Cardiac septum (tissue), 1 donor: ENCODE measurements around the gene COPE. TPM values are rescaled to one million over a fixed set of nuclear protein-coding genes. Genes with fewer than 3 reads are reported as not detected.
"Not testable (repeated sequence)": the region's sequence is repeated elsewhere in the genome, so short reads cannot be mapped to it uniquely, and the experiment has no call there.

Experiments
- DNase-seq: peaks from one replicate; pipeline ENCODE4 v3.0.0-alpha.2; 2020; ENCODE audit warnings: low spot score
- intact Hi-C: fragments of 100-400 bp; cut with DNase I; formaldehyde crosslinking; loops from one replicate; pipeline ENCODE4 v1.14.0; 2022
- total RNA-seq: library from RNA; stranded (reverse); fragmentation: NEBNext Ultra II Directional; extraction: Animal tissue kit (Norgen Biotek cat#: 25700); gene quantifications from one replicate; pipeline ENCODE4 v1.2.1, GENCODE V29; 2021
- donor health status: DM: no; HTN: no; CAD: no.

COPE gene
- total RNA-seq, 1 donor from 2014 or later, result 133 TPM

DNA sequence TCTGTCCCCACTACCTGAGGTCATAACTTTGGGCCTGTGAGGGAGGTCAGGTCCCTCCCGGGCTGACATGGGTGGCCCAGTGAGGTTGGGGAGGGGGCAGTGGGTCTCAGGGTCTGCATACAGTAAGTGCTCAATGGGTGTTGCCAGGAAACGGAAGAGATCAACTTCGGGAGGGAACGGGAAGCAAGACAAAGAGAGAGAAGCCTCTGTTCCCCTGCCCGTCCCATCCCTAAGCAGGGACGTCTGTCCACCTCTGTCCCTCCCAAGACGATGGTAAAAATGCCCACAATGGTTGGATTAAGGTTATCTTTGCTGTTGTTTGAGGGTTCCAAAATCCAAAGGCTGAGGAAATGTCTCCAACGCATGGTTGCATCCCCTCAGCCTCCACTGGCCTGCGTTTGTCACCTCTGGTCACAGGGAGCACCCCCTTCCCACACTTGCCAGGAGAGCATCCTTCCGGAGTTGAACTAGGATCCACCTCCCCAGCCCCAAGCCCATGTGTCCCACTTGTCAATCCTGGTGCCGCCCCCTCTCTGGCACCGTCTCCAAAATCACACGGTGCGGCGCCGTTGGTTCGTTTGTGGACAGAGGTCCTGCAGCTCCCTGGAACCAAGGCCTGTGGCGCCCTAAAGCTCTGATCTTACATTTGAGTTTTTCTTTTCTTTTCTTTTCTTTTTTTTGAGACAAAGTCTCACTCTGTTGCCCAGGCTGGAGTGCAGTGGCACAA lies 22.6 kb upstream of the COPE start:
- intact Hi-C loops, result no loop called here
- no peak for DNase-seq

DNA sequence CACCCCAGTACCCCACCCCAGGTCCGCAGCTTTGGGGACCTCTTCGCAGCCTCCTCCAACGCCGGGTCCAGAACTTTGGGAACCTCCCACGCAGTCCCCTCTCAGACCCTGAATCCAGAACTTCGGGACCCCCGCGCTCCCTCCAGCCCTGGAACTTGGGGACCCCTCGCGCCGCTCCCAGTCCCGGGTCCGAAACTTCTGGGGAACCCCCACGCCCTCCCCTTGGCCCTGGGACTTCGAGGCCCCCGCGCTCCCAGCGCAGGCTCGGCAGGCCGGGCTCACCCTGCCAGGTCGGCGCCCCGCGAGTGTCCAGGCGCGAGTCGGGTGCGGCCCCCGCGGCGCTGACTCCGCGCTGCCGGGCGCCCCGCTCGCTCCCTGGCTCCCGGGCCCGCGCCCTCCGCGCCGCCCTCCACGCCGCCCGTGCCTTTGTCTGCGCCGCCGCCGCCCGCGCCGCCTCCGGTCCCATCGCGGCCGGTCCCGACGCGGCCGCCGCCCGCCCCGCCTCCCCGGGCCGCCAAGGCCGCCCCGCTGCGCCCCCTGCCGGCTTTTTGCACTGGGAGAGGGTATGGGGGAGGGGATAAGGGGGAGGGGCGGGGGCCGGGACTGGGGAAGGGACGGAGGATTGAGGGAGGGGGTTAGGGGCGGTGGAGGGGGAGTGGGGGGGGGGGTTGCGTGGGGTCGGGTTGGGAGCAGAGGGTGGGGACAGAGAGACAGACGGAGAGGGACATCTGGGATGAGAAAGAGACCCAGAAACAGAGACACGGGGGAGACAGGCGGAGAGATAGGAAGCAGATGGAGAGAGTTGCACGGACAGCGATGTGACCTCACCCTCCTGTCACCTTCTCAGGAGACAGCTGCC lies 21.8 kb upstream of the COPE start, which contains the start of gene HOMER3:
TSS of gene HOMER3 (minus strand) at position 449 of the 859 bp plus-strand sequence. CDS start 2,235 bp downstream, outside the sequence.
- intact Hi-C loops, result no loop called here
- peak; percentile 94 for DNase-seq

DNA sequence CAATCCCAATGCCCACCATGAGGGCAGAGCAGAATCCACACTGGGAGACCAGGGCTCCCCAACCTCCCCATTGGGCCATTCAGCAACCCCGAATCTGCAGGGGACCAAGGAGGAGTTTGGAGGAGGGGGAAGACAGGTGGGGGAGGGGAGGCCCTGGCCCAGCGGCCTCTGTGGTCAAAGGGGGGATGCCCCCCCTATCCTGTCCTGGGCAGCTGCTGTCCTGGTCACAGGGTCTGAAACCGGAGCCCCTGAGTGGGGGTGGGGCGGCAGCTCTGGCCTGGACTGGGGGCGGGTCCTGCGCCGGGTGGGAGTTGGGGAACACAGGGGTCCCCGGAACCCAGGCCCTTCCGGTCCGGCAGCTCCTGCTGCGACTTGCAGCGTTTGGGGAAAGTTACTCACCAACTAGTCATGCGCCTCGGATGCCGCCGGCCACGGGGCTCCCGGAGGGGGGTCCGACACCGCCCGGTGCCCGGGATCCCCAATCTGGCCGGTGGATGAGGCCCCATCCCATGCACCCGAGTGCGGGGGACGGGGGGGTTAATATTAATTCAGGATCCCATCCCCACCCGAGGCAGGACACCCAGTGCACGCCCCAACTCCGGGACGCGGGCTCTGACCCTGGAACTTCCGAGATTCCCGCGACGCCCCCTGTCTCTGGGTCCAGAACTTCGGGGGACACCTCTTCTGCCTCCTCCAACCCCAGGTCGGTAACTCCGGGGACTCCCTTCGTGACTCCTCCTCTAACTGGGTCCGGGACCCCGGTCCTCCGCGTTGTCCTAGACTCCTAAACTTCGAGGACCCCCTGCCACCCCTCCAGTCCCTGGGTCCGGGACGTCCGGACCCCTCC lies 21.0 kb upstream of the COPE start:
- no peak for DNase-seq
- intact Hi-C loops, result no loop called here

DNA sequence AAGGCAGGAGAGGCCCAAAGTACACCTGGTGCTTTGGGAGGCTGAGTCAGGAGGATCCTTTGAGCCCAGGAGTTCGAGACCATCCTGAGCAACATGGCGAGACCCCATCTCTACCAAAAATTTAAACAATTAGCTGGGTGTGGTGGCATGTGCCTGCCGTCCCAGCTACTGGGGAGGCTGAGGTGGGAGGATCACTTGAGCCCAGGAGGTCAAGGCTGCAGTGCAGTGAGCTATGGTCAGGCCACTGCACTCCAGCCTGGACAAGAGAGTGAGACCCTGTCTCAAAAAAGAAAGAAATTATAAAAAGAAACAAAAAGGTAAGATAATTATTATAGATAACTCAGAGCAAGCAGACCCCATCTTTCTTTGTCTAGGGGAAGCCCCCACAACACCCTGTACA lies 20.0 kb upstream of the COPE start:
- no peak for DNase-seq
- intact Hi-C loops, result no loop called here

DNA sequence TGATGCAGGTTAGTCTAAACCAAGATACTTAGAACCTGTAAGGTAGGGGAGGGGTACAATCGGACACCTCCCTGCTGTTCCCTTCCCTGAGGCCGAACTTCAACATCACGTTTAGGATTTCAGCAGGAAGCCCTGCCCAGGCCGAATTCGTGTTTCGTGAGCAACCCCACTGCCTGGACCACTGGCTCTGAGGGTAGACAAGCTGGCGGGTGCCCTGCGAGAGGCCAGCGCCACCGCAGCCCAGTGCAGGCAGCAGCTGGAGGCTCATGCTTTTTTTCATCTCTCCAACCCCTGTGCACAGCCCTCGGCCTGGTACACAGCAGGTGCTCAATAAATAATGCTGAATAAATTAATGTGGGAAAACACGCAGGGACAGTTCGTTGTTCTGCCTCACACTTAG lies 14.1 kb upstream of the COPE start:
- intact Hi-C loops, result no loop called here
- DNase-seq, result no peak

DNA sequence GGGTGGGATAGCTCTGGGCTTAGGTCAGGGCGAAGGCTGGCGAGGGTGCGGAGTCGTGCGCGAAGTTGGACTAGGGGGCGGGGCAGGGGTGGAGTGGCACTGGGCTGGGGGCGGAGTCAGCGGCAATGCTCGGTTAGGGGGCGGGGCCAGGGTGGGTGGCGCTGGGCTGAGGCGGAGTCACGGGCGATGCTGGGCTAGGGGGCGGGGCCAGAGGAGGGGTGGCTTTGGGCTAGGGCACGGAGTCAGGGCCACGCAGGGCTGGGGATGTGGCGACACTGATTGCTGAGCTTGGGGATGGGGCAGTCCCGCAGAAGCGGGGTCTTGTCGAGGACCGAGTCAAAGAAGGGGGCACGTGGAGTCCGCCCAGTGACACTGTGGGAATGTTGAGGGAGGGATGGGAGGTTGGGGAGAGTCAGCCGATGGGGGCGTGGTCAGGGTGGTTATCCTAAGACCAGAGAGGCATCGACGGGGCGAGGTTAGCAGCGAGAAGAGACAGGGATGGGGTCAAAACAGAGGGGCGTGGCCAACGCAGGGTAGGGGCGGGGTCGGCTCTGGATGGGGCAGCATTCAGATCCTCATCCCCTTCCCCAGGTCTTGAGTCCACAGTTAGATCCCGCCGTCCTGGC lies 13.1 kb upstream of the COPE start:
- peak; percentile 92 for DNase-seq
- intact Hi-C loops, result no loop called here

DNA sequence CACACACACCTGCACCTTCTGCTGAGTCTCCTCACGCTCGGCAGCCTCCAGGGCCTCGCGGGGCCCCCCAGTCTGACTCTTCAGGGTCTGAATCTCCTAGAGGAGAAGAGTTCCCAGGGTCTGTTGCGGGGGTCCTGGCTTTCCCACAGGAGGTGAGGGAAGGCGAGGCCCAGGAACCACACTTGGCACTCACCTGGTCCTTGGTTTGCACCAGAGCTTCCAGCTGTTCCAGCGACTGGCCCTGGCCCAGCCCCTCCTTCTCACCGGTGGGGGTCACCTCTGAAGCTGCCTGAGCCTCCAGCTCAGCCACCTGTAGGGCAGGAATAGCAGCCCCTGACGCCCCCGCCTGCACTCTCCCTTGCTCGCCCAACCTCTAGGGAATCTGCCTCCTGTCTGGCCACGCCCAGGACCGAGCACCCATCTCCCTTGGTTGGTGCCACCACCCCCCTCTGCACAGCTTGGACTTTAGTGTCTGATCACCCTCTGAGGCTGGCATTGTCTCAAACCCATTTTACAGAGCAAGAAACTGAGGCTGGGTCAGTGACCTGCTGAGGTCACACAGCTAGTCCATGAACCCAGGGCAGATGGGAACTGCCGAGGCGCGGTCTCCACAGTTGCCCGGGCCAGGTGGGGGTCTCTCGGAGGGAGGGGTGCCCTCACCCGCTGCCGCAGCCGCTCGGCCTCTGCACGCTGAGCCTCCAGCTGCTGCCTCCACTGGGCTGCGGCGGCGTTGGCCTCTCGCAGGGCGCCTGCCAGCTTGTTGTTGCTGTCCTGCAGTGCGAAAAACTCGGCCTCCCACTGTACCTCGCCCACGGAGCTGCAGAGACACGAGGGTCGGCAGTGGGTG lies 12.4 kb upstream of the COPE start:
- intact Hi-C loops, result no loop called here
- DNase-seq, result no peak

DNA sequence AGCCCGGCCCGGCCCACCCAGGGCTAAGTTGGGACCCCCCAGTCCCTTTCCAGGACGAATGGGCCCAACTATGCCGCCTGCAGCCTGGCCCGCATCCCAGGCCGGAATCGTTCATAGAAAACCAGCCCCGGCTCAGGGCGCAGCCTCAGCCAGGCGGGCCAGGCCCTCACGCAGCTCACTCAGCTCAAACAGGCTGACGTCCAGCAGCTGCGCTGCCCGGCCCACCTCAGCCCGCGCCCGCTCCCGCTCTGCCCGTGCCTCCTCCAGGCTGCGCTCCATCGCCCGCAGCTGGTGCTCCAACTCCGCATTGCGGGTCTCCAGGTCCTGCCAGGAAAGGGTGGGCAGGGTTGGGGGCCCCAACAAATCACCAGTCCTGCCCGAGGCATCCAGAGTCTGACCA lies 10.1 kb upstream of the COPE start:
- DNase-seq, result no peak
- intact Hi-C loops, result no loop called here

DNA sequence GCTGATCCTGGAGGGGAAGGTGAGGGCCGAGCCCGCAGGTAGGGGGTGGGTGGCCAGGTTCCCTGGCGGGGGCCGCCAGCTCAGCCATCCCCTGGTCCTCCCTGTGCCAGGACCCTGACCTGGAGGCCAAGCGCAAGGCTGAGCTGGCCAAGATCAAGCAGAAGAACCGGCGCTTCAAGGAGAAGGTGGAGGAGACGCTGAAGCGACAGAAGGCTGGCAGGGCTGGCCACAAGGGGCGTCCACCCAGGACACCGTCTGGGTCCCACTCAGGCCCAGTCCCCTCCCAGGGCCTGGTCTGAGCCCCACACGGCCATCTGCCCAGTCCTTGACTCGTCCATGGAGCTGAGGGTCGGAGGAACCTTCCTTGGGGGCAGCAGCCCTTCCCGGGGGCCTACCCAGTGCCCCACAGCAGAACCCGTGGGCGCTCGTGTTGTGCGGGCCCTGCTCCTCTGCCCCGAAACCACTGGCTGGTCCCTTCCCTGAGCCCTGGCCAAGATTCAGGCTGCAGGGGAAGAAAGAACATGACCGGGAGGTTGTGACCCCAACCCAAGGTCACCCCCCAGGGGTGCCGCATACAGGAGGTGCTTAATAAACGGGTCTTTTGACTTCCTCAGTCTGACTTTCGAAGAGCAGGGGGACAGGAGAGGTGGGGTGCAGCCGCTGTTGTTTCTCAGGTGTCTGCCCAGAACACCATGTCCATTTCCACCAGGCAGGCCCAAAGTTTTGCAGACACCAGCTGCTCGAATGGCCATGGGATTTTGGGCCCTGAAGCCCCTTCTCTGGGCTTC lies 9.0 kb upstream of the COPE start:
- intact Hi-C loops, result no loop called here
- DNase-seq, result no peak

DNA sequence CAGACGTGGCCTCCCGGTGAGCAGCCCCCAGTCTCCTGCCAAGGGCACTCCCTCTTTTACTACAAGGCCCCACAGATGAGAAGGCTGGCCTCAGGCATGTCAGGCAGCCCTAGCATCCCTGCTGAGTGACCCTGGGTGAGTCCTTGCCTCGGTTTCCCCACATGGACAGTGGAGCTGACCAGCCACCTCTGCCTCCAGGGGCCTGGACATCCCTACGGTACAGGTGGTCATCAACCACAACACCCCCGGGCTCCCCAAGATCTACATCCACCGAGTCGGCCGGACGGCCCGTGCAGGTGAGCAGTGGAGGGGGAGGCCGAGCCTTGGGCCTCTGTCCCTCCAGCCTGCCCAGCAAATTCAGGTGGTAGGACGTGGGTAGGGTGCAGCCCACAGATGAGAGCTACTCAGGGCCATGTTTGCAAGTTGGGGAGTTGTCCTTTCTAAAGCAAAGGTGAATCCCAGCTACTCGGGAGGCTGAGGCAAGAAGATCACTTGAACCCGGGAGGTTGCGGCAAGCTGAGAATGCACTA lies 5.6 kb upstream of the COPE start:
- DNase-seq, result no peak
- intact Hi-C loops, result no loop called here

DNA sequence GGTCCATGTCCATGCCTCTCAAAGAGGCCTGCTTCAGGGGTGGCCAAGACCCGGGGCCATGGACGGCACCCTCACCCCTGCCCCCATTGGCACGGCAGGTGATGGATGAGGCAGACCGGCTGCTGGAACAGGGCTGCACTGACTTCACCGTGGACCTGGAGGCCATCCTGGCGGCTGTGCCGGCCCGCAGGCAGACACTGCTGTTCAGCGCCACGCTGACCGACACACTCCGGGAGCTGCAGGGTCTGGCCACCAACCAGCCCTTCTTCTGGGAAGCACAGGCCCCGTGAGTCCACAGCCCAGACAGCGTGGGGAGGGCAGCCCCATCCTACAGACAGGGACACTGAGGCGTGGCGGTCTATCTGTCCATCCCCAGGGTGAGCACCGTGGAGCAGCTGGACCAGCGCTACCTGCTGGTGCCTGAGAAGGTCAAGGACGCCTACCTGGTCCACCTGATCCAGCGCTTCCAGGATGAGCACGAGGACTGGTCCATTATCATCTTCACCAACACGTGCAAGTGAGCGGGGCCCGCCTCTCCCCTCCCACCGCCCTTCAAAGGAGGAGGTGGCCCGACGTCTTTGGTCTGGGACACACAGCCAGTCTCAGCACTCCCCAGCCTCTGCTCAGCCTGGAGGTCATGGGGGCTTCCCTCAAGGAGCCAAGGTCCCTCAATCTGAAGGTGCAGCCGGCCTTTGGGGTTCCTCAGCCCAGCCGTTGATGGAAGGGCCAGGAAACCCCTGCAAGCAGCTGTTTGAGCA lies 3.2 kb upstream of the COPE start:
- DNase-seq, result no peak

DNA sequence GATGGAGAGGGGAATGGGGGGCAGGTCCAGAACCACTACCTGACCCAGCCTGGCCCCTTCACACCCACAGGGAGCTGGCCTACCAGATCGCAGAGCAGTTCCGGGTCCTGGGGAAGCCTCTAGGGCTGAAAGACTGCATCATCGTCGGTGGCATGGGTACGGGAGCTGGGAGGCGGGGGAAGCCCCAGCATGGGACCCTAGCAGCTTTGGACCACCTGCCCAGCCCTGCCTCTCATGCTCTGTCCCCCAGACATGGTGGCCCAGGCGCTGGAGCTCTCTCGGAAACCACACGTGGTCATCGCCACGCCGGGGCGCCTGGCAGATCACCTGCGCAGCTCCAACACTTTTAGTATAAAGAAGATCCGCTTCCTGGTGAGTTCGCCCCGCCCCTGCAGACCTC lies 2.4 kb upstream of the COPE start:
- intact Hi-C loops, result no loop called here
- DNase-seq, result no peak

More for the DNA sequence above, 3.2 kb upstream of the COPE start:
- intact Hi-C loops, result no loop called here

DNA sequence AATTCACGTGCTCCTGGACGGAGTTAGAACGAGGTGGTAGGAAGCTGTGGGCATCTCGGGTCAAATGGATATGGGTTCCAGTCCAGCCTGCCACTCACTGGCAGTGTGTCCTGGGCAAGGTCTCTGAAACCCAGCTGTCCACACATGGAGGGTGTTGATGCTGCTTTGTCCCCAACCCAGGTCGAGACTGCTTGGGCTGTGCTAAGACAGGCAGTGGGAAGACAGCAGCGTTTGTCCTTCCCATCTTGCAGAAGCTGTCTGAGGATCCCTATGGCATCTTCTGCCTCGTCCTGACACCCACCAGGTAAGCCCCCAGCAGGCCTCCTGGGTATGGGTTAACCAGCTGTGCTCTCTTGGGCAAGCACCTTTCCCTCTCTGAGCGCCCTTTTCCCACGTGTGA lies 1.2 kb upstream of the COPE start:
- intact Hi-C loops, result no loop called here
- DNase-seq, result no peak

DNA sequence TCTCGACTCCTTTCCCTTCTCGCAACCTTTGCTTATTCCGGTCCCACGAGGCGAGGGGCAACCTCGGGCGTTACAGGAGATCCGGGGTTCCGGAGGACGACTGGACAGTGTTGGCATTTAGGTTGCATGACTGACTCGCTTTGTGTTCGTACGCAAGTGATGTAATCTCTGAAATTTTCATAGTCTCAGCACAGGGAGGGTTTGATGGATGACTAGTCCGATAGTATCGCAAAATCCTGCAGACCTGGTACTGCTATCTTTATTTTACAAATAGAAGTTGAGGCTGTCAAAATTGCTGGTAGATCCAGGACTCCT lies 670 bp upstream of the COPE start:
- intact Hi-C loops, result loop anchor here (5.0 kb wide), 2 partner anchors 112 to 348 kb away; partner anchors contain the start of genes ARMC6, SUGP2 and UBA52
- DNase-seq, result no peak

DNA sequence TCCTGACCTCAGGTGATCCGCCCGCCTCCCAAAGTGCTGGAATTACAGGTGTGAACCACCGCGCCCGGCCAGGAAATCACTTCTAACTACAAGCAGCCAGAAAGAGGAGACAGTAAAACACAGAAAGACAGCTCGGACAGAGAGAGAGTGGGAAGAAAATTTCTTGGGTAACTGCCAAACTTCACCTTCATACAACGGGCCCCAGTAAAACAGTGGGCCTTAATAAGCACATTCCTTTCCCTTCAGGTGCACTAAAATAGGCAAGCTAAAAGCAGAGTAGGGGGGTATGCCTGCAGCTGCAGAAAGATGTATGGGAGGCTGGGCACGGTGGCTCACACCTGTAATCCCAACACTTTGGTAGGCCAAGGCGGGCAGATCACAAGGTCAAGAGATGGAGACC lies 1.6 kb downstream of the COPE start:
- intact Hi-C loops, result loop anchor here (5.0 kb wide), 2 partner anchors 115 to 345 kb away; partner anchors contain the start of genes ARMC6, SUGP2 and UBA52
- DNase-seq, result not testable (repeated sequence)

DNA sequence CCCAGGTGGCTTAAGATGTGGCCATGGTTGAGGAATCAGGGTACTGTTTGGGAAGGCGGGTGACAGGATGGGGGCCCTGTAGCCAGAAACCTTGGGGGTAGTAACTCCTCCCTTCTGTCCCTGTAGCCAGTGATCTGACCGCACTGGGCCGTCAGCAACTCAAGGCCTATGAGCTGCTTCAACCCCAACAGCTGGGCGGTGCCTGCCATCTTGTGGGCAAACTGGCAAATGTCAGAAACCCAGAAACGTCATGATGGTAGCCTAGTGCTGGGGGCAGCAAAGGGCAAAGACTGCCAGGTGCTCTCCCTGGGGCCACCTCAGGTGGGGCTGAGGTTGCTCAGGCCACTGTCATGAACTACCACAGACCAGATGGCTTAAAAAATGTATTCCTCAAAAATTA lies 3.5 kb downstream of the COPE start:
- intact Hi-C loops, result loop anchor here (5.0 kb wide), 2 partner anchors 117 to 343 kb away; partner anchors contain the start of genes ARMC6, SUGP2 and UBA52
- no peak for DNase-seq

DNA sequence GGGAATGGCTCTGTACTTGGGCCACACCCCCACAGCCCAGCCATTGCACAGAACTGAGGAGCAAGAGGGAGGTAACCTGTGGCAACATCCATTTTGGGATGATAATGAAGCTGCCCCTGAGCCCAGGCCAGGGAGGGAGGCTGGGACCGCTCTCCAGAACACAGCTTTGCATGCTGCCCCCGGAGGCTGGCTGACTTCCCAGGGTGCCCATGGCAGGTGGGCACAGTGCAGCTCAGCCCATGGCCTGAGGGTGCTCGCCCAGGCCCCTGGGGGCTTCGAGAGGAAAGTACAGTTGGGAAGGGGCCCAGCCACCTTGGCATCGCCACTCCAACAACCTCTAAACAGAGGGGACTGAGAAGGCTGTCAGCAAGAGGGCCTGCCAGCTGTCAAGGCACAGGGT lies 5.7 kb downstream of the COPE start:
- DNase-seq, result no peak
- intact Hi-C loops, result no loop called here
